COLO829 (cell line): ENCODE data around the gene ANKRD53.

Experiments used
- DNase-seq: peaks from one replicate; pipeline ENCODE4 v3.0.0; 2012; ENCODE audit warnings: low spot score

Gene ANKRD53, protein sequence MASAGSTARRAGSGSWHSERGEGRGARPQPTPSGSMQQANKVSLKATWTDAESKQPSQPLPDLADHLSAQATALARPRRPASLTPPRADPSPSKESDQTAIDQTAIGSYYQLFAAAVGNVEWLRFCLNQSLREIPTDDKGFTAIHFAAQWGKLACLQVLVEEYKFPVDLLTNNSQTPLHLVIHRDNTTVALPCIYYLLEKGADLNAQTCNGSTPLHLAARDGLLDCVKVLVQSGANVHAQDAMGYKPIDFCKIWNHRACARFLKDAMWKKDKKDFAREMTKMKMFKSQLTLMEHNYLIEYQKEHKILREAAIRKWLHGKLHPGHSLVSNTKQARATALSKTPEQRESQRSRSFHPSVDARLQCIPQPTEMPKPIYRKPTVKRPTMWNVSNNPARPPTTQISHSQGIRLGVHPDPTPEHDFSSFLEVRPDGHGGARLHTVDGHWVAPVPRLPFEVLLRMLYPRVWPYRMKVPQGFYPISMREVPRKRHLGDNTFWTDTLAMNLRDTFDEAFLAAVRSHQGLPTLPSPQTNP

DNA sequence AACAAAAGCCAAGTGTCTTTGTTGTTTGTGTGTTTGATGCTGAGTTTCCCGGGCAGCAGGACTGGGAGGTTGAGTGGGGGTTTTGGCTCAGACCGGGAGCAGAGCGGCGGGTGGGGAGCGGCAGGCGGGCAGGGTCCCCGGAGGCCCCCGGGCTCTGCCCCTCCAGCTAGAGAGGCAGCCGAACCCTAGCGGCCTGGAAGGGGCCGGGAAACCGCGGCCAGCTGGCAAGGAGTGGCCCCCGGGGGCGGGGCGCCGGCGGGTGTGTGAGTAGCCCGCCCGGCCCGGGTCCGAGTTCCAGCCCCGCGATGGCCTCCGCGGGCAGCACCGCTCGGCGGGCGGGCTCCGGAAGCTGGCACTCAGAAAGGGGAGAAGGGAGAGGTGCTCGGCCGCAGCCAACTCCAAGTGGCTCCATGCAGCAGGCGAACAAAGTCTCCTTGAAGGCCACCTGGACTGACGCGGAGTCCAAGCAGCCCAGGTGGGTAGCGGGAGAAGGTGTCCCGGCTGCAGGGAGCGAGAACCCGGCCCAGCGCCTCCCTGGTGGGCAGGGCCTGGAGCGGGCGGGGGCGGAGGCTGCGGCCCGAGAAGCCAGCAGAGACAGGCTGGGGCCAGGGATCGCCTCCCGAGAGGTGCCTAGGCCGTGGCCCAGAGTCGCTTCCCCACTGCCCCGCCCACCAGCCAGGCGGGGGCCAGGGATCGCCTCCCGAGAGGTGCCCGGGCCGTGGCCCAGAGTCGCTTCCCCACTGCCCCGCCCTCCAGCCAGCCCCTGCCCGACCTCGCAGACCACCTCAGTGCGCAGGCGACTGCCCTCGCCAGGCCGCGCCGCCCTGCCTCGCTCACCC is at the start of gene ANKRD53:
TSS of gene ANKRD53 (plus strand) at position 290 of the 839 bp plus-strand sequence. CDS start at position 306, 16 bp downstream.
- no peak for DNase-seq

DNA sequence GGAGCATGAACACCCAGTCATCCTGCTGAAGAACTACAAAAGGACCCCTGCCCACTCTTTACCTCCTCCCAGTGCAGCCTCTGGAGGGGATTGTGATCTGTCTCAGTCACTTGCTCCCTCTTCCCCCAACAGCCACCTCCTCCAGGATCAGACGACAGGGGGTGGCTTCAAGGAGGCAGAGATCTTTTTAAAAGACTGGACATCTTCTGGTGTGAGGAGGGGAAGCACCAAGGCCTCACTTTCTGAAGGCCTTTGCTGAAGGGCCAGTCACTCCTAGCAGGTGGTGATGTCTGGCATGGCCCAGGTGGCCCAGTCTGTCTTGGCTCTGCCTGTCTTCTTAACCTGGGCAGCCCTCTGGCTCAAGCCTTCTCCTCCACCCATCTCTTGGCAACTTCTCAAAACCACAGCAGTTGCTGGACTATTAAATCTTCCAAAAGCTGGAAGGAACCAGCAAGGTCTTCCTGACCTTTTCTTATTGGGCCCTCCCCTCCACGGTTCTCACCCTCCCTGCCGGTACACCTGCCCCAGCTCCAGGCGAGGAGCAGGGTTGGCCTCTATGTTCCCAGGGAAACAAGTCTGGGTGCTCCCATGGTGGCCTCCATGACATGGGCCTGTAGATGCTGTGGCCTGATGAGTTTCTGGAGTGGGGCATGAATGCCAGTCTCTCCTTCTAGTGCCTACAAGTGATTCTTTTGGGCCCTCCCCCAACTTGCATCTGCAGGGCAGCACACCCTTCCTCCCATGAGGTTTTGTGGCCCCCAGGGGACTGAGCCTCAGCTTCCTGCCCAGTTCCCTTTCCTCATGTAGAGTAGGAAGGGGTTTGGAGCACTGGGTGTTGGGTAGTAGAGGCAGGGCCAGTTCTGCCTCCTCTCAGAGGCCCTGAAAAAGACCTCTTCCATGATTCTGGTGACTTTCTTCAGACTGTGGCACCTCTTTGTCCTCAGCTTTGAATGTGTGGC is 47.8 kb upstream of the ANKRD53 start:
- no peak for DNase-seq

DNA sequence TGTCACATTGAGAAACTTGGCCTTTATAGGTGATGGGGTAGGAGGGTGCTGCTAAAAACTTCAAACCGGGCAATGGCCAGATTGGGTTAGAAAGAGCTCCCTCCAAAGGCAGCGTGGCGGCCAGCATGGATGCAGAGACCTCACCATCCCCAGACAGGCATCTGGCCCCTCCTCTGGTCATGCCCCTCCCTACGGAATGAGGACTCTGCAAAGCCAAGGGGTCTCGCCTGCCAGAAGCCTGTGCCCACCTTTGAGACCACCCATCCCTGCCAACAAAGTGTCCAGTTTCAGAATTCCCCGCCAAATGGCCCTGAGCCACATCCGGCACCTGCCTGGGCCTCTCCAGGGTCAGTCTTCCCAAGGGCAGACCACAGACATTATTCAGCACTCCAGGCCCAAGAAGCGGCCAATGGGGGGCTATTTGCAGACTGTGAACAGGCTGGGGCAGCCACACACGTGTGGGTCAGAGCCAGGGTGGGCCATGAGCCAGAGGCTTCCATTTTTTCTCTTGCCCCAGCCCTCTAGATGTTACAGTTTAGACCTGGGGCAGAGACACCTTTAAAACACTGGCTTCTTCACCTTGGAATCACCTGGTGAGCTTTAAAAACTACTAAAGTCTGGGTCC is 46.9 kb upstream of the ANKRD53 start:
- DNase-seq: no peak

DNA sequence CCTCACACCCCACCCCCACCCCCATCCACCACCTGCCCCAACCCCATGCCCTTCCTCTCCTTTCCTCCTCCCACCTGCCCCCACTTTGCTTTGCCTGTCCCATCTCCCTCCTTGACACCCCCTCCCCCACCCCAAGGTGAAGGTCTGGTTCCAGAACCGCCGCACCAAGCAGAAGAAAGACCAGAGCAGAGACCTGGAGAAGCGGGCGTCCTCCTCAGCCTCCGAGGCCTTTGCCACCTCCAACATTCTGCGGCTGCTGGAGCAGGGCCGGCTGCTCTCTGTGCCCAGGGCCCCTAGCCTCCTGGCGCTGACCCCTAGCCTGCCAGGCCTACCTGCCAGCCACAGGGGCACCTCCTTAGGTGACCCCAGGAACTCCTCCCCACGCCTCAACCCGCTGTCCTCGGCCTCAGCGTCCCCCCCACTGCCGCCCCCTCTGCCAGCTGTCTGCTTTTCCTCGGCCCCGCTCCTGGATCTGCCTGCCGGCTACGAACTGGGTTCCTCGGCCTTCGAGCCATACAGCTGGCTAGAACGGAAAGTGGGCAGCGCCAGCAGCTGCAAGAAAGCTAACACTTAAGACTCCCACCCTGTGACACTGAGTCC is 45.7 kb upstream of the ANKRD53 start:
- no peak for DNase-seq

DNA sequence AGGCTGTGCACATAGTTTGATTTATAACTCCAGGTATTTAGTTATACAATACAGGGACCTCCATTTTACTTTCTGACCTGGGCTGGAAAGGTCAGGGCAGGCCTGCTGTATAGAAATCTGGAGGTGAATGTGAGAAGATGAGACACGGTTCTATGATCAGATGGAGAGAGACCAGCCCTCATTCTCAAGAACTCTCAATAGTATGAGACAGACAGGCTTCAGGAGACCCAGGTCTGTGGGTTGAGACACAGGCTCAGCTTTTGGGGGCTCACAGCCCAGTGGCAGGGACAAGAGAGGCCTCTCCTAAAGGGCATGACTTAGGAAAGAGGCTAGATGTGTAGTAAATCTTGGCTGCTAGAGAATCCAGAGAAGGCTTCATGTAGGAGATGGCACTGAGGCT is 43.4 kb upstream of the ANKRD53 start:
- no peak for DNase-seq

DNA sequence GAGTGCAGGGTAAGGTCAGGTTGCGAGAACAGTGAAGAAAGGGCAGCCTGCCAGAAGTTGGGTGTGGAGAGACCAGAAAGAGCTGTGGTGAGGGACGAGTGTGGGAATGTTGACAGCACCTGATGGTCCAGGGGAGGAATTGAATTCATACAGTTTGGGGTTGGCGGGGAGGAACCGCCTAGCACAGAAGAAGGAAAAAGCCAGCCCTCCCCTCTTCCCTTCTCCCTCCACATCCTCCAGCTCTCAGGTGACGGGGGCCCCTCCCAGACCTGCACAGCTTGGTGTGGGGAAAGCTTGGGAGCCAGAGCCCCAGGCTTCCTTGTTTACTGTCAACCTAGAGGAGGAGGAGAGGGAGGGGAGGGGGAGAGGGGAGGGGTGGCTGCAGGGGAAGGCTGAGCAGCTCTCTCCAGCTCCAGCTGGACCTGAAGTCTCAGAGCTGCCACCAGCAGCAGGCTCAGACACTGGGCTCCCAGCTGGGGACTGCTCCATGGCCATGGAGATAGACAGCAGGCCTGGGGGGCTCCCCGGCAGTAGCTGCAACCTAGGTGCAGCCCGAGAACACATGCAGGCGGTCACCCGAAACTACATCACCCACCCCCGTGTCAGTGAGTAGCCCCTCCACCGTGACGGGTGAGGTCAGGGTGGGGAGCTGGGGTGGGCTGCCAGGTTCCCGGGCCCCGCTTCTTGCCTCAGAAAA is 42.8 kb upstream of the ANKRD53 start, which contains the start of gene ATP6V1B1:
TSS of gene ATP6V1B1 (plus strand) at position 433 of the 697 bp plus-strand sequence. CDS start at position 488, 55 bp downstream.
- DNase-seq: no peak

DNA sequence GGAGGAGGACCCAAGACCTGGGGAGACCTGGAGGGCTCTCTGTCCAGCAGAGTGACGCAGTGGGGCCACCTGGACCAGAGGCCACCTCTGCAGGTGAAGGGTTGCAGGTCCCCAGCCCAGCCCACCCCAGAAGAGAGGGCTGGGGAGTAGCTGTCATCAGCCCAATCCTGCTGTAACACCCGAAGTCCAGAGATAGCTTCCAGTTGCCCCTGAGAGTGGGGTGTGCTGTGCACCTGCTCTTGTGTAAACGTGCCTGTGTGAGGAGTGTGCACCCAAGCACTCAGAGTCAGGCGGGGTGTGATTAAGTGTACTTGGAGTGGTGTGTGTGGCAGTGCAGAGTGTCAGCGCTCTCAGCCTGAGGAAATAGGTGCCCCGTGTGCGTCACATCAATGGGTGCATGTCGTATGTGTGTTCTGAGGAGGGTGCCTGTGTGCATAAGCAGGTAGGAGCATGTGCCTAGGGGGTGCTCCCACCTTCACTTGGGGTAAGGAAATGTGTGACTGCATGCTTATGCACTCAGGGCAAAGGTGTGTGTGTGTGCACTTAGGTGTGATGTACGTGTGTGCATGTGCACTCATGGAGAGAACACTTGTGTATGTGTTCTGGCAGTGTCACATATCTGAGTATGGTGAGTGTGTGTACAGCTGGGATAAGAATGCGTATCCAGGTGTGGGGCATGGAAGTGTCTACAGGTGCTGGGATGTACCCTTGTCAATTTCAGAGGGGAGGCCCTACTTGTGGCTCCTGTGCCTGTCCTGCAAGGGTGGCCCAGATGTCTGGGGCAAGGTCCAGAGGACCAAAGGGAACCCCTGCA is 42.1 kb upstream of the ANKRD53 start:
- DNase-seq: no peak

DNA sequence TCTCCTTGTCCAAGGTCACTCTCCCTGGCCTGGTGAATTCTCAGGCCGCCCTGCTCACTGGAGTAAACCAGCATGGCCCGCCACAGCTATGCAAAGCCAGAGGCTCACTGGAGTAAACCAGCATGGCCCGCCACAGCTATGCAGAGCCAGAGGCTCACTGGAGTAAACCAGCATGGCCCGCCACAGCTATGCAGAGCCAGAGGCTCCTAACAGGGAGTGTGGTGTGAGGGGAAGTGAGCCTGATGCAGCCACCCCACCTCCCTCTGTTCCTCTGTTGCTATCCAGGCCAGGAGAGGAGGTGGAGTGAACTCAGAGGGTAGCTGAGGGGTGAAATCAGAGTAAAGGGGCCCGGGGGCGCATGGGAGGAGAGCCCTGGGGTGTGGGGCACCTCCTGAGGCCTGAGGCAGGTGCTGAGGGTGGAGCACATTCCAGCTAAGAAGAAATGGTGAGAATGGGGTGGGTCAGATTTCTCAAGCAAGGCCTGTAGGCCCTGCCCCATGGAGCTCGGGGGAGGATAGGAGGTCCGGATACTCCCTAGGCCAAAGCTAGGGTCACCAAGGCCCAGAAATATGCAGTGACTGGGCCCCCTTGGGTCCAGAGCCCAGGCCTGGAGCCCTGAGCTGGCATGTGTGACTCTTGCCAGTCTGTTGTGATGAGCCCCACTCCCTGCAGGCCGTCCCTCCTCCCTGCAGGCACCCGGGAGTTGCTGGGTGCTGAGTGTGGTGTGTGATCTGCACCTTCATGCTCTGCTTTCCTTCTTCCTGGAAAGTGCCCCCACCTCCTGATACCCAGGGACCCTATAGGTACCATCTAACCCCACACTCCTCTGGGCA is 41.2 kb upstream of the ANKRD53 start:
- DNase-seq: no peak

DNA sequence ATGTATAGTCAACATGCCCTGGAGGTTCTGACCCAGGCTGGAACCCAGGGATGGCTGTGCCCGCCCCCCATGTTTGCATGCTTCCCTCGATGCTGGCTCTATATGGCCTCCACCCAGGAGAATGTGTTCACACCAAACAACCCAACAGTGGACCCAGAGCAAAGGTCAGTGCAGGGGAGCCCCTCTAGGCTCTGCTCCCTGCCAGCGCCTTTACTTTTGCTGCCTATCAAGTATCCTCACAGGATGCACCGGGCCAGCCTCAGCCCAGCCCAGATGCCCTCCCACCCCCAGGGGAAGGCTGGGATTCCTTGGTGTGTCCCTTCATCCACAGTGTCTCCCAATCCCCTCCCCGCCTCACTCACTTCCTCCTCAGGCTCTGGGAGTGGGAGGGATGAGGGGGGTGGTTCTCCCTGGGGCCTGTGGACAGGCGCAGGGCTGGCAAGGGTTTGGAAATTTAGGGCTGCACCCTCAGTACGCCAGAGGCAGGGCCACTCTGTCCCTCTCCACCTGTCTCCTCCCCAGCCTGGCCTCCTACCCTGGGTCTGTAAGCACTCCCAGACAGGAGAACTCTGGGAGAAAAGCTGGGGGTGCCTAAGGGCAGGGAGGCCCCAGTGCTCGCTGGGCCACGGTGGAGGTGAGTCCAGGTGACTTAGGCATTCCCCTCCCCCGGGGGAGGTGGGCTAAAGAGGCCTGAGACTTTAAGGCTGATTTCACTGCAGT is 40.4 kb upstream of the ANKRD53 start:
- DNase-seq: no peak

DNA sequence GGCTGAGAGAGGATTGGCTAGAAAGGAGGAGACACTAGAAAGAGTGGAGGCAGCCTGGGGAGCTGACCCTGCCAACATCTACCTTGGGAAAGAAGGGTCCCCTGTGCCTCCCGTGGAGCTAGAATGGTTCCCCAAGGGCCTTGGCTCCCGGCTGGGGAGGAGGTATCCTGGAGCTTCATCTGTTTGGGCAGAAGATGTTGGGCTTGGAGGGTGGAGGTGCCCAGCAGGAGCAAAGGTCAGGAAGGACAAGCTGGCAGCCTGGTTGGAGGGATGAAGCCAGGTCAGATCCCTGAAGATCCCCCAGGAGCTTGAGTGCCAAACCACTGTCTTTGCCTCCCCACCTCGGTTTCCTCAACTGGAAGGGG is 39.9 kb upstream of the ANKRD53 start:
- no peak for DNase-seq

DNA sequence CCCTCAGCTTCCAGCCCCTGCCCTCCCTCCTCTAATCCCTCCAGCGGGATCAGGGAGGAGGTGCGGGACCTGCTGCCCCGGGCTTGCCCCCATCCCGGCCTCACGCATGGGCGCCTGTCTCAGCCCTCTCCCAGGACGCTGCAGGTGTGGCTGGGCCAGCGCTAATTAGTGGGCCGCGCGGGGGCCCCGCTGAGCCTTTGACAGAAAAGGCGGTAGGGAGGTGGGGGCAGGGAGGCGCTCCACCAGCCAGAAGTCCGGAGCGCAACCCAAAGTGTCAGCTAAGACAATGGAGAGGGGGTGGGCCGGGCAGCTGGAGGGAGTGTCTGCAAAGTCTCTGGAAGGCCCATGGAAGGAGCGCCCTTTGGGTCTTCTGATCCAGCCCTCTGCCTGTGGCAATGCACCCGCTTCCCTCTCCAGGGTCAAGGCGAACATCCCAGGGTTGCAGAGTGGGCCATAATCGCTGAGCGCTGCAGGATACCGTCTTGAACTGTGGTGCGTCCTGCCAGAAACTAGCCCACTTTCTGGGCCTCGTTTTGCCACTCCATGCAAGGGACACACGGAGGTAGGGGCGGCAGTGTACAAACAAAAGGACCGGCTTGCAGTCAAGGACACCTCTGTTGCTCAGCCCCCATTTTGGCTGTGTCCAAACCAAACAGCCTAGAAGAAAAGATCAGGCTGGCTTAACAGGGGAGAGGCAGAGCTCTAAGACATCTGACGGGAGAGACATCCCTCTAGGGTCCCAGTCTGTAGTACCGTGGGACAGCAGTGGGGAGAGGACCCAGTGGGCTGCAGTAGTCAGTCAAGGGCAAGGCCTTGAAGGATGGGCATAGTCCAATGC is 39.2 kb upstream of the ANKRD53 start:
- DNase-seq: no peak

DNA sequence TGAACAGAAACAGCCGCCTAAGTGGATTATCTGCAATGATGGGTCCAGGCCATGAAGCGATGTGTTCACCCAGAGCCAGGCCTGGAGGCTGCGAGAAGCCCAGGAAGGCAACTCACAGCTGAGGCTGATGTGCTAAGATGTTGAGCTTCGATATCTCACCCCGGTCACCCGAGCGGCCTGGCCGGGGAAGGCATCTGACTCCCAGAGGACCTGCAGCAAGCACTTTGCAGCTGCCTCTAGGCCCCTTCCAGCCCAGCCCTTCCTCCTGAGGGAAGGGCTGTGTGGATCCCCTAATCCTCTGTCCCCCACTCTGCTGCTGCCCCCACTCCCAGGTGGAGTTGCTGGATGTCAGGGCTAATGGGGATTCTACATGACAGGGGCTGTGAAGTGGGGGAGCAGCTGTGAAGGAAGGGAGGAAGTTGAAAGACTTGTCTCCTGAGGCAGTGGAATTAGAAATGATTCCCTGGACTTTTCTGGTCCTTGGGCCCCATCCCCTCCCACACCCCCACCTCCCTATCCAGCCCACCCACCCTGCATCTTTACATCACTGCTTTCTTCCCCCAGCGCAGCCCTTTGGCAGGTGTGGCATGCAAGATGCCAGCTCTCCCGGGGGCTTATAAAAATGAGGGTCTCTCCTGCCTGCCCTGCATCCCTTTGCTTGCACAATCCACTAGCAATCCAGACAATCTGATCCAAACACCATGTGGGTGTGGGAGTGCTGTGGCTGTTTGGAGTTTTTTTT is 38.4 kb upstream of the ANKRD53 start:
- DNase-seq: no peak

DNA sequence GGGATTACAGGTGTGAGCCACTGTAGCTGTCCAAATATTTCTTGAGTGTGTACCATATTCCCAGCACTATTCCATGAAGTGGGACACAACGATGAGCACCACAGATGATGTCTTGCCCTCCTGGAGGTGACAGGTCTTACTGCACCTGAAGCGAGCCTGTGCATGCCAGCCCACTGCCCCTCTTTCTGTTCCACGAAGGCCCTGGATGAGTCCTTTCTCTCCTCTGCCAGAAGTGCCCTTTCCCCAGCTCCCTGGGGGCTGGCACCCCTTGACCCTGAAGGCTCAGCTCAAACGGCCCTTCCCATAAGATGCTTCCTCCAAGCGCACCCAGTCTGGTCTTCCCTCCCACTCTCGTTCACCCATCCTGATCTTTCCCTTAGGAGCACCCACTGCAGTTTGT is 37.2 kb upstream of the ANKRD53 start:
- DNase-seq: no peak

DNA sequence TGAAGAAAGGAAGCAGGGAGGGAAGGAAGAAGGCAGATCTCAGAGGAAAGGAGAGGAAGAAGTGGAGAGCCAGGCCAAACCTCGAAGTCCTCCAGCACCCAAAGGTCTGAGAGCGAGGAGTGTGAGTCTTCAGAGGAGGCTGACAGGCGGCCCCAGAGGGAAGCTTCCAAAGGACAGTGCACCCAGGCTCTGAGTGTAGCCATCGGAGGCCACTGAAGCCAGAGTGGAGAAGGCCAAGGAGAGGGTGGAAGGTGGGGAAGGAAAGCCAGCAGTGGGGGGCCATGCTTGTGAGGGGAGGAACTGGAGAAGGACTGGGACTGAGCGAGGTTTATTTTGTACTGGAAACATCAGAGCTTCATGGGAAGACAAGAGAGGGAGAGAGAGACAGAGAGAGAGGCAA is 36.7 kb upstream of the ANKRD53 start:
- no peak for DNase-seq

DNA sequence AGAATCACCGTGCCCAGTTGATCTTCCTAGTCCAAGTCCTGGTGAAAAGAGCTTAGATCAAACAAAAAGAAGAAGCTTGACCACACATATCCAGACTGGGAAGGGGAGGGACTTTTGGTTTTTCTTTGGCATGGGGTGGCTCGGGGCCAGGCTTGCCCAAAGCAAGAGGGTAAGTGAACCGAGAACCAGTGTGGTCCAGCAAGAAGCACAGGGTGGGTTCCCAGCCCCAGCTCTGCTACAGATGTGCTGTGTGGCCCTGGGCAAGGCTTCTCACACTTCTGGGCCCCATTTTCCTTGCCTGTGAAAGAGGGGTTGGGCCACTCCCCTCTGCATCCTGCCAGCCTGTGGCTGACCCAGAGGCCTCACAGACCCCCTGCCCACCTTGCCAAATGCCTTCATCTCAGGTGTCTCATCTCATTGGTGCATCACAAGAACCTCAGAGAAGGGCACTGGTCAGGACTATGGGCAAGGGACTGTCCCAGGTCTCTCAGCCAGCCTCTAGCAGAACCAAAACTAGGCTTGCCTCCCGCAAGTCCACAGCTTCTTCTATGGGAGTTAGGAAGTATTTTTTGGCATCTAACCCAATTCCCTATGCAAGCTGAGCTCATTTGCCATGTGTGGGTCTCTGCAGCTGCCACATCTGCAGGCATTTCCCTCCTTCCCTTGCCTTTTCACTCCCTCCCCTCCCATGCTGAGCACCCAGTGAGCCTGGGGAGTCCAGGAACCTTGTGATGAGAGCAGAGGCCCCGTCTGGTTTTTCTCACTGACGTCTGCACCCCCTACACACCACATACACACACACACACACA is 35.8 kb upstream of the ANKRD53 start:
- DNase-seq: no peak
